ENCODE data around the gene GAL.

Gene GAL

DNA sequence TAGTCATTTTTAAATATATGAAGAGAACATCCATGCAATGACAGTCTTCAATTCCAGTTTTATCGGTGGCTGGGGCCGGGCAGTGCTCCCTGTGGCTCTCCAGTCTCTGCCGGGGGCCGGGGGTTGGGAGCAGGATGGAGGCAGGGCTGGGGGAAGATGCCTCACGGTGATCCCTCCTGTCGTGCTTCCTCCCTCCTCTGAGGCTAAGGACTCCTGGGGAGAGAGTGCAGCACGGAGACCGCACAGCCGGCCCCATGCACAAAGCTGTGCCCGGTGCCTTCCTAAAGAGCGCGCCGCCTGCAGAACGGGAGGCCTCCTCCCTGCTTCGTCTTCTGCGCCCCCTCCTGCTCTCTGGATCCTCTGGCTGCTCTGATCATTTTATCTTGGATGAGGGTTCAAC is 20.5 kb downstream of the GAL start:
- in situ Hi-C loops (cut with HindIII; ENCODE audit: low sequenced_read_pairs) = no loop called here
- DNase-seq (ENCODE audit: low read depth, low spot score) = peak; percentile 2
- no peak for TF ChIP-seq CTCF (IDR thresholded peaks at IDR 0.05; ENCODE audit: low read depth, low read length)
- no peak overlapping the region for H3K4me3 ChIP-seq (ENCODE audit: low read depth, low read length)

GRCh38 chr11:68707527-68707926 is 23.2 kb downstream of the GAL start:
- in situ Hi-C loops (cut with HindIII; ENCODE audit: low sequenced_read_pairs) = no loop called here
- TF ChIP-seq CTCF (IDR thresholded peaks at IDR 0.05; ENCODE audit: low read depth, low read length) = no peak
- no peak overlapping the region for H3K4me3 ChIP-seq (ENCODE audit: low read depth, low read length)
- DNase-seq (ENCODE audit: low read depth, low spot score) = no peak

GRCh38 chr11:68709062-68709461 is 24.7 kb downstream of the GAL start:
- DNase-seq (ENCODE audit: low read depth, low spot score) = no peak
- in situ Hi-C loops (cut with HindIII; ENCODE audit: low sequenced_read_pairs) = no loop called here
- no peak overlapping the region for H3K4me3 ChIP-seq (ENCODE audit: low read depth, low read length)
- TF ChIP-seq CTCF (IDR thresholded peaks at IDR 0.05; ENCODE audit: low read depth, low read length) = no peak

DNA sequence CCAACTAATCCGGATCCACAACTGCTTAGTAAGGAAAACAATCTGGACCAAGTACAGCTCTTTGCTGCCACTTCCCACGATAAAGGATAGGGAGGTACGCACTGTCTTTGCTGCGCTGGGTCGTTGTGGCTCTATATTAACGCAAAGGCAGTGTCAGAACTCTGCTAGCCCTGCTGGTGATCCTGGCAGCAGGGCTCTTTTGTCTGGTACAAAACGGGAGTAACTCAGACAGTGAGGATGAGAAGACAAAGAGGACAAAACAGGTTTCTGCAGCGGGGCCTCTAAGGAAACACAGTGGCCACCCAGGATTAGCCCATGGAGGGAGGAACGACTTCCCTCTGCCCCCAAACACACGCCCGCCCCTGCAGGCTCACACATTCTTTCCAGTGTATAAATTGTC is 26.1 kb downstream of the GAL start:
- H3K4me3 ChIP-seq (ENCODE audit: low read depth, low read length) = no peak overlapping the region
- in situ Hi-C loops (cut with HindIII; ENCODE audit: low sequenced_read_pairs) = no loop called here
- no peak for DNase-seq (ENCODE audit: low read depth, low spot score)
- no peak for TF ChIP-seq CTCF (IDR thresholded peaks at IDR 0.05; ENCODE audit: low read depth, low read length)

GRCh38 chr11:68711114-68711513 is 26.8 kb downstream of the GAL start:
- in situ Hi-C loops (cut with HindIII; ENCODE audit: low sequenced_read_pairs) = no loop called here

GRCh38 chr11:68714060-68714856 is 29.9 kb downstream of the GAL start:
- no peak for DNase-seq (ENCODE audit: low read depth, low spot score)
- TF ChIP-seq CTCF (IDR thresholded peaks at IDR 0.05; ENCODE audit: low read depth, low read length) = no peak
- in situ Hi-C loops (cut with HindIII; ENCODE audit: low sequenced_read_pairs) = no loop called here
- H3K4me3 ChIP-seq (ENCODE audit: low read depth, low read length) = no peak overlapping the region

More at GRCh38 chr11:68711114-68711513, 26.8 kb downstream of the GAL start:
- no peak overlapping the region for H3K4me3 ChIP-seq (ENCODE audit: low read depth, low read length)
- no peak for TF ChIP-seq CTCF (IDR thresholded peaks at IDR 0.05; ENCODE audit: low read depth, low read length)
- DNase-seq (ENCODE audit: low read depth, low spot score) = no peak
